Activated T-cell treated with anti-CD3 and anti-CD28 coated beads for 24 hours (primary cell): ENCODE data around the gene INPP5A.
"Not testable (repeated sequence)": the region's sequence is repeated elsewhere in the genome, so short reads cannot be mapped to it uniquely, and the experiment has no call there.

Experiments used
- DNase-seq: peaks from one replicate; pipeline ENCODE4 v3.0.0-alpha.2; 2020; ENCODE audit warnings: low read depth

INPP5A gene

DNA sequence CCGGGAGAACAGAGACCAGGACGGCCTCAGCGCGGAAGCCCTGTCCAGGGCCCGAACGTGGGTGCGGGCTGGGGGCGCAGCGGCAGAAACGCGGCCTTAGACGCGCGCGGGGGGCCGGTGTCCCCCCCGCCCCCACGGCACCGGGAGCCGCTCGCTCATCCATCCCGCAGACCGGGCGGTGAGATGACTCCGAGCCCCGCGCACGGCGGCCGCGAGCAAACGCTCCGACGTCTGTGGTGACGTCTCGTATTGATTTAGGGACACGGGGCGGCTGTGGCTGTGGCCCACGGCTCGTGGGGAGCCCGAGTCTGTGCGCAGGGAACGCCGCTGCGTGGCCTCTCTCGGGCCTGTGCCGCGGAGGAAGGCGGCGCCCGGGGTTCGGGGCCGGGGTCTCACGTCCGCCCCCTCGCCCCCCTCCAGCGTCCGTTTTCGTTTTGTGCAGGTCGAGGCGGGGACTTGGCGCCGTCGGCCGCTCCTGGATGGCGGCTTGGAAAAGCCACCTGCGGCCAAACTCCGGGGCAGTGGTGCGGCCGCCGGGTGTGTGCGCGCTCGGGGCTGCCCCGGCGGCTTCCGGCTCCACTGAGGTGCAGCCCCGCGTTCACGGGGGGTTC, 249.4 kb downstream of the INPP5A start:
- no peak for DNase-seq

DNA sequence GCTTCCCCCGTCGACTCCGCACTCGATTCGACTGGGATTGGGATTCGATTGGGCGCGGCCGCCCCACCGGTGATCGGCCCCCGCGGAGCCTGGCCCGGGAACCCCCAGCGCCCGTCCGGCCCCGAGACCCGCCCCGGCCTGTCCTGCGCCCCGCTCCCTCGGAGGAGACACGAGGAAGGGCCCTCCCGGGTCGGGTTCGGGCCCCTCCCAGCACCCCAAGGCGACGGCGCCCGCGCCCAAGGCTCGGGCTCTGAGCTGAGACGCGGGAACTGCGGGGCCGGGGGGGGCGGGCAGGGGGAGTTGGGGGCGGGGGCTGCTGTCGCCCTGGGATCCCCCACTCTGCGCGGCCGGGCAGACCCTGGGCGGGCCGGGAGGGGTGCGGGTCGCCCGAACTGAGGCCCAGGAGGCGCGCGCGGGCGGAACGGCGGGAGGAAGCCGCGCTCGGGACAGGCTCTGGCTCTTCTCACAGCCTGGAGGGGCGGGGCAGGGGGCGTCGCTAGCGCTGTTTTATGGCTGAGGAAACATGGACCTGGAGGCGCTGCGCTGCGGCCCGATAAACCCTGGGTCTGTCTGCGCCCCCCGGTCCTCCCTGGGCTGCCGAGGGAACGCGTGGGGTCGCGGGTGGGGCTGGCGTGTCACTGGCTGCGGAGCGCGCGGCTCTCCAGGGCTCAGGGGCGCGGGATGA, 250.1 kb downstream of the INPP5A start:
- no peak for DNase-seq

DNA sequence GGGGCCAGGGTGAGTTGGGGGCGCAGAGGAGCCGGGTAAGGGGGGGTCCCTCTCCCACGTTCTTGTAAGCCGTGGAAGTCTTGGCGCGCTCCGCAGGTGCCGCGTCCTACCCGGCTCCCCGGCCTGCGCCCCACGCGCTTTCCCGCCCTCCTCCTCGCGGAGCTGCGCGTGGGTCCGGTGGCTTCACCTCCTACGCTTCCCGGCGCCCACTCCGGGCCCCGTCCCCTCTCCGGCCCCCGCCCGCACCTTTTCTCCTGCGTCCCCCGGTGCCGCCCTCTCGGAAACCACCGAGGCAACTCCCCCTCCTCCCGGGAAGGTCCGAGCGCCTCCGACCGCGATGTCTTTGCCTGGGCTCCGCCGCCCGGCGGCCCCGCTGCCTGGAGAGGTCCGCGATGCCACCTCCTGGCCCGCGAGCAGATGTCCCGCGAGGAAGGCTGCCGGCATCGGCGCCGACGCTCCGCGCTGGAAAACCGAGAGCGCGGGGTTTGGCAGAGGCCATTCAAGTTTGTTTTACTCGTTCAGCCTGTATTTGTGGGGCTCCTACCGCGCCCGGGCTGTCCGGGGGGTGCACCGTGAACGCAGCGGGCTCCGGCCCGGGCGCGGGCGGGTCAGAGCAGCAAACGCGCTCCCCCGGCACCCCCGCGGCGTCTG, 250.7 kb downstream of the INPP5A start:
- DNase-seq: no peak

DNA sequence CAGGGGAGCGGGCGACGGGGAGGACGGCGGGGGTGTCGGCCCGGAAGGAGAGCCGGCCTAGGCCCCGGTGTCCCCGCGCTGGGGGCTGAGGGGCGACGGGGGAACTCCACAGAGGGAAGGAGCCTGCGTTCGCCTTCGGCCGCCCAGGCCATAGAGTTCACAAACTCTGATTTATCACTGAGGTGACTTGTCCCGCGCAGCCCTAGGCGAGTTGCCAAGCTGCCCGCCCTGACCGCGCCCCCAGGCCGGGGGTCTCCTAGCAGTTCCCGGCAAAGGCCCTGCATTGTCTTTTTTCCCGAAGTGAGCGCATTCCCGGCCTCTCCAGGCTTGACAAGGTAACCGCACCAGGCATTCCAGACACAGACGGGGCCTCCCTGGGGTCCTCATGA, 251.2 kb downstream of the INPP5A start:
- no peak for DNase-seq

DNA sequence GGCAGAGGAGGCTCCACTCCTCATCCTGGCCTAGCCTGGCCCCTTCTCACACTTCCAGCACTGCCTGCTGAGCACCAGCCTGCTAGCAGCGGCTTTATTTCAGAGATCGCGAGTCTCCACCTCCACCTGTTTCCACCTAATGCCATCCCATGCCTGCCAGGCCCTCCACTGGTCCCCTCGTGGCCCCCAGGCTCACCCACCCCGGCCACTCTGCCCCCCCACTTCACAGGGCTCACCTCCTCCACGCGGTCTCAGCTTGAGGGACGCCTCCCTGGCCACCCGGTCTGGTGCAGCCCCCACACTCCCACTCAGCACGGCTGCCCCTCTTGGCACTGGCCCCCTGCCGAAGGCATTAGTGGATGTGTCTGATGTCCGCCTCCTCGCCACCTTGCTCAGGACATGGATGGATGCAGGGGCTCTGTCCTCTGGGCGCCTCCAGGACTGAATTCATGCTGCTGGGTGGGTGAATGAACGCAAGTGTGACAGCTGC, 252.1 kb downstream of the INPP5A start:
- DNase-seq: no peak

DNA sequence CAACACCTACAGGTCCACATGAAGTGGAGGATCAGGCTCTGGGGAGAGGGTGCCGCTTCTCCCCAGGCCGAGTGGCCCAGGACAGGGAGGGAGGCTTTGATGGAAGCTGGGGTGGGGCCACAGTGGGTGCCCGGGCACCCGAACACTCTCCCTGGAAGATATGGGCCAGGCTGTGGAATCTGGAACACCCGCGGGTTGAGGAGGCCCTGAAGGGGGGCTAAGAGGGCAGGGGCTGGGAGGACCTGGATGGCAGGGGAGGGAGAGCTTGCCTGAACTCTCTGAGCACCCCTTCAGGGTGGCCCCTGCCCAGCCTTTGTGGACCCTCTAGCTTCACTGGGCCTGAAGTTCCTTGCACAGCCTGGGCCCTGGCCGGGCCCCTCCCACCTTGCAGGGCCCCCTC, 252.9 kb downstream of the INPP5A start:
- DNase-seq: no peak

DNA sequence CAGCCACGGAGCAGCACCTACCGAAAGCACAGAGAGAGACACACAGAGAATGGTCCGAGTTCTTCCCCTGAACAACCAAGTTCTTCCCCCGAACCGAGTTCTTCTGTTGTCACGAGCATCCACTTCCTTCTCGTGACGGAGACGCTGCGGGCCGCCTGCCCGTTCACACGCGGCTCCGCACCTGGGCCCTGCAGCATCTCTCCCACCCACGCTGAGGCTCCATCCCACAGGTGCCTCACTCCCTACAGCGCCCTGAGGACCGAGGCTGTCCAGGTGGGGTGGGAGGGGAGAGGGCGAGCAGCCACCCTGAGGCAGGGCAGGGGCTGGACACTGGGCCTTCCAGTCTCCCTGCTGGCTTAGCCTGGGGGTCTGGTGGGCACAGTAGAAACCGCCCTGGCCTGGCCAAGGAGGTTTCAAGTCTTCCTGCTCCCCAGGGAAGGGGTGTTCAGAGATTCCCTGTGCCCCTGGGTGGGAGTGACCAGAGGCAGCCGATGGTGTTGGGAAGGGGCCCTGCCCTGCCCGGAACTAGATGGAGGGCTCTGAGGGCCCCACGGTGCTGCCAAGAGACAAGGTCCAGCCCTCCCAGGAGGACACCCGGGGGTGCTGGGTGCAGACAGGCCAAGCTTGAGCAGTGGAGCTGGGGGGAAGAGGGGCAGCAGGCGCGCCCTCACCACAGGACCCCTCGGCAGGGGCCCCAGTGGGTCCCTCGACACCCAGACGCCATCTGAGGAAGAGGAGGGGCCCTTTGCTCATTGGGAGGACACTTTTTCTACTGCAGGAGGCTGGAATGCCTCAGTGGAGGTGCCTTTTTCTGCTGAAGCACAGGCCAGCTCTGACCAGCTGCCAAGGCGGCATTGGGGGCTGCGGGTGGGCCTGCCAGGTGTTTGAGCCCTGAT, 253.6 kb downstream of the INPP5A start:
- DNase-seq: no peak

DNA sequence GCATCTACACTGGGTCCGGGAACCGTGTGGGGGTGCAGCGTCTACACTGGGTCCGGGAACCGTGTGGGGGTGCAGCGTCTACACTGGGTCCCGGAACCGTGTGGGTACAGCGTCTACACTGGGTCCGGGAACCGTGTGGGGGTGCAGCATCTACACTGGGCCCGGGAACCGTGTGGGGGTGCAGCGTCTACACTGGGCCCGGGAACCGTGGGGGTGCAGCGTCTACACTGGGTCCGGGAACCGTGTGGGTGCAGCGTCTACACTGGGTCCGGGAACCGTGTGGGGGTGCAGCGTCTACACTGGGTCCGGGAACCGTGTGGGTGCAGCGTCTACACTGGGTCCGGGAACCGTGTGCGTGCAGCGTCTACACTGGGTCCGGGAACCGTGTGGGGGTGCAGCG, 254.5 kb downstream of the INPP5A start:
- not testable (repeated sequence) for DNase-seq

DNA sequence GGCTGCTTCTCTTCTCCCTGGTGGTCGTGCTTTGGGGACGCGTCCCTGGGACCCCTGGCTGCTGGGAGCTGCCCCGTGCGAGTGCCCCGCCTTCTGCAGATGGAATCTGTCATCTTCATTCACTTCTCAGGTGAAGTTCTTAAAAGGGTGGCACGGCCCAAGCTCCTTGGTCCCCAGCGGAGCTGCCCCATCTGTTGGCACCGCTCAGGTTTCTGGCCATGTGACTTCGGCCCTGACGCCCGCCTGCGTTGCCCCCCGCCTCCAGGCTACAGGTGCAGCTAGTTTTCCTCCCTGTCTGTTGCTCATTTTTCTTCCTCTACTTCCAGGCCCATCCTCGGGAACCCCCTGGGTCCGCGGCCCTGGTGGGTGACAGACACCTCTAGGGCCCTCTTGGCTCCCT, 255.2 kb downstream of the INPP5A start:
- no peak for DNase-seq

DNA sequence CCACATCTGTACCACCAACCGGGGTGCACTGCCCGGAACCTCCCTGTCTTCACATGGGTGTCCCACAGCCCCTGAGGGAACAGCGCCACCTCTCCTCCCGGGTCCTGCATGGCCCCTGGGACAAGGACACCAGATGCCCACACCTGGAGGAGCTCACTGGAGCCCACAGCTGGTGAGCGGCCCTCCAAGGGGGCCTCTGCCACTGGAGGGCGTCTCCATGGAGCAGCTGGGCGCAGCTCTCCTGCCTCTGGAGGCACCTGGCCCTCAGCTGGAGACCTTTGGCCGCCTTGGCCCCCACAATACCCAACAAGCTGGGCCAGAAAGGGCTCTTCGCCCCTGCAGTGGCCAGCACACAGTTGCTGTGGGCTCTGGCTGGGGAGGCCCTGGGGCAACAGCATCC, 255.6 kb downstream of the INPP5A start:
- DNase-seq: no peak

DNA sequence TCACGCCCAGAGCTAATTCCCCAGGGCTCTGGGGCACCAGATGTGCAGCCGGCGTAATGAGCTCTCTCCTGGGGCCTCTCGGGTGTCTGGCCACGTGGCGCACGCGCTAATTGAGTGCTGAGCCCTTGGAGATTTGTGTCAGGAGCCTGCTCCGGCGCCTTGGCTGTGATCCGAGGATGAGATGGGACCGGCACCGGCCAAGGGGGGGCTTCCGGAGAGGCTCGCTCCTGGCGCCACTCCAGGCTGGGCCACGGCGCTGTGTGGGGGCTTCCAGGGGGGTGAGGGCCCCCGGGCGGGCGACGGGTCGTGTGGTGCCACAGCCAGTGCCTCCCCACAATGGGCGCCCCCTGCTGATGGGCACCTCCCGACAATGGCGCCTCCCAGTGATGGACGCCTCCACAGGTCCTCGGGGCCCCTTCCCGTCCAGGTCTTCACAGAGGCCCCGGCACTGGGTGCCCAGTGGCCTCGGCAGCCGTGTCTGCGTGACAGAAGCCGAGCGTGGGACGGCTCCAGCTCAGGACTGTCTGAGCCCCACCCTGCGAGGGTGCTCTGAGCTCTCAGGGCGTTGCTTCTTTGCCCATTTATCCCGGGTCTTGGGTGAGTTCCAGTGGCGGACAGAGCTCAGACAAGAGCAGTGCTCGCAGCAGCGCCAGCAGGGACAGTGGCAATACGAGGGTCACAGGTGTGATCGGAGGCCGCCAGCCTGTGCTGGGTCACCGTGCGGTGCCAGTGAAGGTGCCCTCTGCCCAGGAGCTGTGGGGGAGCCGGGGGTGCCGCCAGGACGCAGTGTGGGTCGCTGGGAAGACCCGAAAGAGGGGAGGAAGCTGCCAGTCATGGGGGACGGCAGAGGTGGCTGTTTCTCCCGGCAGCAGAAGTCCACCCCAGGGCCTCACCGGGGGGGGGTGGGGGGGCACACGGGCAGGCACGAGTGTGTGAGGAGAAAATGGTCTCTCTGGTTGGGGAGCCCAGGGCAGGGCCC, 256.6 kb downstream of the INPP5A start:
- no peak for DNase-seq

DNA sequence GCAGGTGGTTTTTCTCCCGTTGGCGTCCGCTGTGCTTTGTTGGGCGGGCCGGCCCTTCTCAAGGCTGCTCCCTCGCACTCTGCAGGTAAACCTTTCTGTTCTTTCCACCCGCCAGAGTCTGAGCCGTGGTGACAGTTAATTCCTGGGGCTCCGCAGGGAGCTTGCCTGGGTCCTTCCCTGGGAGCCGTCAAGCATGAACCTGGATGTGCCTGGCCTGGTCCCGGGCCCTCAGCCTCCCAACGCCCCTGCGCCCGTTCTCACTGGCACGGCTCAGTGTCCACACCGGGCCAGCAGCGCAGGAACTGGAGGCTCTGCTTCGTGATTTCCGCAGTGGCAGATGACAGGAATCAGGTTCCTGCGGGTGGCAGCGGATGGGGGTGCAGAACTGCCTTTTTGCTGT, 259.3 kb downstream of the INPP5A start:
- no peak for DNase-seq

DNA sequence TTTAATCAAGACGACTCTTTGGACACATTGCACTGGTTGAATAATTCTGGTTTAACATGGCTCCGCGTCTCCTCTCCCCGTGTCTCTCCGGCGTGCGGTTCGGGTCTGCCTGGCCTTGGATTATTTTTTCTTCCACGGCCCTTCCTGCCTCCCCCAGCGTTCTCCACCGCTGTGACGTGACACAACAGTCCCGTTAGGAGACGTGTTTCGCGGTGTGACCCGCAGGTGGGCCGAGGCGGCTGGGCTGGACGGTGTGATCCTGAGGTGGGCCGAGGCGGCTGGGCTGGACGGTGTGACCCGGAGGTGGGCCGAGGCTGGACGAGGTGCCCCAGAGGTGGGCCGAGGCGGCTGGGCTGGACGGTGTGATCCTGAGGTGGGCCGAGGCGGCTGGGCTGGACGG, 260.4 kb downstream of the INPP5A start:
- not testable (repeated sequence) for DNase-seq

DNA sequence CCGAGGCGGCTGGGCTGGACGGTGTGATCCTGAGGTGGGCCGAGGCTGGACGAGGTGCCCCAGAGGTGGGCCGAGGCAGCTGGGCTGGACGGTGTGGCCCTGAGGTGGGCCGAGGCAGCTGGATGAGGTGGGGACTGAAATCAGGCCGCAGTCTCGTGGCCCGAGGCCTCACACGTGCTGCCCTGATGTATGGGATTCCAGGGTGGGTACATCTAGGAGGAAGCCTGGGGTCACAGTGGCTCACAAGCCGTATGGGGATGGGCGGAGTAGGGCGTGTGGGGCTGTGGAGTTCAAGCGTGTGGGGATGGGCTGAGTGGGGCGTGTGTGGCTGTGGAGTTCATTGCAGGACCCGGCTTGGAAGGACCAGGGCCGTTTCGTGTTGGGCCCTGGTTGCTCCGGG, 260.8 kb downstream of the INPP5A start:
- DNase-seq: no peak

DNA sequence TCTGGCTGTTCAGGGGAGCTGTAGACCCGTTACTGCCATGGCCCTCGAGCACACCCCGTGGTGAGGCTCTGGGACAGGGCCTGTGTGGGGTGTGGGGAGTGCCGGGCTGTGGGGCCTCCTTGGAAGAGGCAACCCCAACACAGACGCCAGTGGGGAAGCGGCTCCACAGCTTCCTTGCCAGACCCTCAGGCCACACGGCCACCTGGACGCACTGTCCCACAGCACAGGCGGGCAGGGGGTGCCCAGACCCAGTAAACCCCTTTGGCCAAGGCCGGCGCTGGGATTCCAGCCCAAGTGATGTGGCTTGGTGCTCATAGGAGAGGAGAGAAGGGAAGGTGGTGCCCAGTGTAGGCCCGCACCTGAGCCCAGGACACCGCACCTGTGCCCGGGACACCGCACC, 261.3 kb downstream of the INPP5A start:
- DNase-seq: no peak

DNA sequence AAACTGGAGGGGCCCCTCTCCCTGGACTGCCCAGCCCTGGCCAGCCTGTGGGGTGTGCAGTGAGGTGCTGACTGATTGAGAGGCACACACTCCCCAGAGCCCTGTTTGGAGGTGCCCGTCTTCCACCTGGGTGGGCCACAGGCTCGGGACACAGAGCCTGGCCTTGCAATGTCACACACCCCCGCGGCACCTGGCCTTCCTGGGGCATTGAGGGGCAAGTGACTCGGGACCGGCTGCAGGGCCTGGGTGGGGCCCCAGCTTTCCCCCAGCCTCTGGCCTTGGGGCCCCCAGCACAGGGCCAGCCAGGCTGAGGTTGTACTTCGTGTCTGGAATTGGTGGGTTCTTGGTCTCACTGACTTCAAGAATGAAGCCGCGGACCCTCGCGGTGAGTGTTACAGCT, 262.3 kb downstream of the INPP5A start:
- DNase-seq: no peak

DNA sequence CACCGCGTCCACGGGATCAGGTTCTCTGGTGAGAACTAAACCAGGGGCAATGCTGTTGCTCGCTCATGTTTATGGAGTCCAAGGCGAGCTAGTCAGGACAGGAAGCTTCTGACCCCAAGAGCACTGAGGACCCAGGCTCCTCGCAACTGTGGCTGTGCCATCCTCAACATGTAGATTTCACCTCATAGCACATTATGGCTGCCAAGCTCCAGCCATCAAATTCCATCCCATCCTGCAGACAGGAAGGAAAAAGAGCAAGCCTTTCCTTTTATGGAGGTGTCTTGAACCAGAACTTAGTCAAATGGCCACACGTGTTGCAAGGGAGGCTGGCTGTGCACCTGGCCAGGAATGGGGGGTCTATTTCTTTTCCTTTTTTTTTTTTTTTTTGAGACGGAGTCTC, 264.5 kb downstream of the INPP5A start:
- DNase-seq: no peak

DNA sequence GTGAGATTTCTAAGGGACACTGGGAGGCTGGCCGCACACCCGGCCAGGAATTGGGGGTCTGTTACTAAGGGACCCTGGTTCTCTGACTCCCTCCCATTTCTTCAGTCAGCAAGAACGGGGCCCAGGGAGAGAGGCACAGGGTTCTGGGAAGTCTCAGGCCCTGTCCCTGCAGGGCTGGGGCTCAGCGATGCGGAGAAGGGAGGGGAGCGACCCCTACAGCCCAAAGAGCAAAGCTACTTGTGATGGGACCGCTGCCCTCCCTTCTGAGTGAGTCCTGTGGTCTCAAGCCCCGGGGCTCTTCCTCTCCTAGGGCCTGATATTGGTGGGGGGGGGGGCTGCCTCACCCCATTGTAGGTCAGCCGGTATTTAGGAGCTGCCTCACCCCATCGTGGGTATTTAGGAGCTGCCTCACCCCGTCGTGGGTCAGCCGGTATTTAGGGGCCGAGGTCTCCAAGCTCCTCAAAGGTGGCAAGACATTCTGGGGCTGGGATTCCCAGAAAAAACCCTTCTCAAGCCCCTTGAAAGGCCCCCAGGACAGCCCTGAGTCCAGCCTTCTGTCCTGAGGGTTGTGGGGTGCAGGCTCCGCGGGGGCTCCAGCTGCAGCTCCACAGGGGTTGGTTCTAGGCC, 265.2 kb downstream of the INPP5A start:
- DNase-seq: no peak

DNA sequence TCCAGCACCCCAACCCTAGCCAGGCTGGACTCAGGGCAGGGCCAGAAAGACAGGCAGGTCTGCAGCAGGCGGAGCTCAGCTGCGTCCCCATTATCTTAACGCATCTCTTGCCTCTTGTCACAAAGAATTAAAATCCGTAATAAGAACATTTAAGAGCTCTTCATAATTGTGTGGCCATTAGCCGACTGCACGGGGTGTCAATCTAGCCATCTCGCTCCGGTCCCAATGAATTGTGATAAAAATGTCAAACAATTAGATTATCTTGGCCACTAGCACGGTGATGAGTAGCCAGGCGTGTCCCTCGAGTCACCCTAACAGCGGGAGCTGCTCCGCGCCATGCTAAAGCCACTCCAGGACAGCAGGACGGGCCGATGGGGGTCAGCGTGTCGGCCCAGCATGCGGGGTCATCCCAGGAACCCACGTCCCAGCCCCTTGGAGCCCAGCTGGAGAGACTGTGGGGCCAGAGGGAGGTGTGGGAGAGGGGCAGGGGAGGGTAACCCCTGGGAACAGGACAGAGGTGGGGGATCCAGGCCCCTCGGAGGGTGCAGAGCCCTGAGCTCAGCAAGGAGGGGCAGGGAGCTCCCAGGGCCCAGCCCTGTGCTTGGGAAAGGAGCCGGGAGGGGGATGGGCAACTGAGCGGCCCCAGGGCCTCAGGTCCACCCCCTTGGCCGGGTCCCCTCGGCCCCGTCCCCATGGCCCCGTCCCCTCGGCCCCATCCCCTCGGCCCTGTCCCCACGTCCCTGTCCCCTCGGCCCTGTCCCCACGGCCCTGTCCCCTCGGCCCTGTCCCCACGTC, 266.0 kb downstream of the INPP5A start:
- no peak for DNase-seq

DNA sequence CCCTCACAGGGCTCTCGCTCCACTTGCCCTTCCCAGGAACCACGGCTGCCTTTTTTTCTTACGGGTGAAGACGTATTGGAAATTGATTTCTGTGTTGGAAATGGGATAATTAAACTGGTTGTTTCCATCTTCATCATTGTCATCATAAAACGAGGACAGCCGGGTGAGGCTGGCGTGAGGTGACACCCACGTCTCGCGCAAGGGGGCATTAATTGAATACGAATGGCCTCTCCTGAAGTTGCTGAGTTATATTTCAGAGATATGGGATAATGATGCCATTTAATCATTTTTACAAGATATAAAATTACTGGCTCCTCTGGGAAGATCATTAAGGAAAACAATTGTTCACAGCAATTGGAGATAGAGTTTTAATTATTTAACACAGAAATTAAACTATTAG, 266.7 kb downstream of the INPP5A start:
- no peak for DNase-seq
